SK-N-SH (cell line): ENCODE data around the gene IKBKE.

Experiments used
- ELF1 ChIP-seq: IDR thresholded peaks from 2 replicates; pipeline ENCODE4 v1.4.0; 2012
- EP300 ChIP-seq, 2 experiments: IDR thresholded peaks; 2 replicates each; pipeline versions ENCODE4 v1.4.0 to v1.6.1; 2012; ENCODE audit warnings: borderline replicate concordance in 1 of 2, low read depth in 1 of 2, low read length in 1 of 2
- EZH2phosphoT487 ChIP-seq: fragments of 200-600 bp; sonication (generic); IDR thresholded peaks from 2 replicates; pipeline ENCODE4 v1.6.1; 2017; ENCODE audit warnings: low read depth, mixed run types, mild to moderate bottlenecking, antibody characterized with exemption, moderate library complexity, borderline replicate concordance
- JUND ChIP-seq: IDR thresholded peaks from 2 replicates; pipeline ENCODE4 v1.4.0; 2012
- RAD21 ChIP-seq: IDR thresholded peaks from 2 replicates; pipeline ENCODE4 v1.6.1; 2012; ENCODE audit warnings: mild to moderate bottlenecking, low read length
- REST ChIP-seq: IDR thresholded peaks from 2 replicates; pipeline ENCODE4 v1.6.1; 2012; ENCODE audit warnings: mild to moderate bottlenecking, low read depth, low read length, moderate library complexity
- RXRA ChIP-seq: IDR thresholded peaks from 2 replicates; pipeline ENCODE4 v1.4.0; 2012; ENCODE audit warnings: low read depth, mild to moderate bottlenecking, borderline replicate concordance
- SMC3 ChIP-seq: IDR thresholded peaks from 2 replicates; pipeline ENCODE4 v1.6.1; 2012; ENCODE audit warnings: low read depth, low read length, improper control_type of control experiment
- TAF1 ChIP-seq: IDR thresholded peaks from 2 replicates; pipeline ENCODE4 v1.6.1; 2012; ENCODE audit warnings: low read depth, mild to moderate bottlenecking, low read length, moderate library complexity, borderline replicate concordance
- TEAD4 ChIP-seq: IDR thresholded peaks from 2 replicates; pipeline ENCODE4 v1.4.0; 2012; ENCODE audit warnings: mild to moderate bottlenecking, borderline replicate concordance; ENCODE audit not compliant: insufficient read depth
- USF1 ChIP-seq: IDR thresholded peaks from 2 replicates; pipeline ENCODE4 v1.4.0; 2012; ENCODE audit warnings: low read depth, borderline replicate concordance
- ZBTB33 ChIP-seq: IDR thresholded peaks from 2 replicates; pipeline ENCODE4 v1.4.0; 2012; ENCODE audit warnings: low read depth, borderline replicate concordance
- TF ChIP-seq, protein P1 (sequence below): fragments of 200-600 bp; sonication (generic); IDR thresholded peaks from 2 replicates; pipeline ENCODE4 v1.6.1; 2017; ENCODE audit warnings: antibody characterized with exemption, mild to moderate bottlenecking, moderate library complexity

DNA sequence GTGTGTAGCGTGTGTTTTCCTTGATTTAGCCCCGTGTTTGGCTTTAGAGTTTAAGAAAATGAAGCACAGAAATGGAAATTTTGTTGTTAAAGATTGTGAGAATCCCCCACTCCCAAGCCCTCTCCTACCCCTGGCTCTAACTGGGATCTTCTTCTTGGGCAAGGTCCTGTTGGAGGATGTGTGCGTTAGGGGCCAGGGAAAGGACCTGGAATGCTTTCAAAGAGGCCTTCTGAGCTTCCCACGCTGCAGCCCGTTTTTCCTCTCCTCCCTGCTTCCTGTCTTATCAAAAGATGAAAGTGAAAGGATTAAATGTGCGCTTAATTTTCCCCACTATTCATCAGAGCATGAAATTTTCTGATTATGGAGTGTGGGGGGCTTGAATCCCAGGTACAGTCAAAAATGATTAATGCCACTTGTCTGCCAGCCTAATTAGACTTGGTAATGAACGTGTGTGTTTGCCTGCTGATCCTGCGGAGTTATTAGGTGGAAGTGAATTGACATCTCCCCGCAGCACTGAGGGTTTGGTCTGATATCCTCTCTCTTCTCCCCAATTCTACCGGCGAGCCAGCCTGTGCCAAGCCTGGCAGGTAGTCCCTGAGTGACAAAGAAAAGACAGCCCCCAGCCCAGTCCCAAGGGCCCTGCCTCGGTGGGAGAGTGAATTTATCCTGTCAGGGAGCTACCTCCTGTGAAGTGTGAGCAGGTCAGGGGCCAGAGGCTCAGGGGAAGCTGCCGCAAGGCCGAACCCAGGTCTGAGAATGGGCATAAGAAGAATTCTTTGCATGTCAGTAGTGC, 42.0 kb downstream of the IKBKE start:
- TF ChIP-seq, protein P1, sequence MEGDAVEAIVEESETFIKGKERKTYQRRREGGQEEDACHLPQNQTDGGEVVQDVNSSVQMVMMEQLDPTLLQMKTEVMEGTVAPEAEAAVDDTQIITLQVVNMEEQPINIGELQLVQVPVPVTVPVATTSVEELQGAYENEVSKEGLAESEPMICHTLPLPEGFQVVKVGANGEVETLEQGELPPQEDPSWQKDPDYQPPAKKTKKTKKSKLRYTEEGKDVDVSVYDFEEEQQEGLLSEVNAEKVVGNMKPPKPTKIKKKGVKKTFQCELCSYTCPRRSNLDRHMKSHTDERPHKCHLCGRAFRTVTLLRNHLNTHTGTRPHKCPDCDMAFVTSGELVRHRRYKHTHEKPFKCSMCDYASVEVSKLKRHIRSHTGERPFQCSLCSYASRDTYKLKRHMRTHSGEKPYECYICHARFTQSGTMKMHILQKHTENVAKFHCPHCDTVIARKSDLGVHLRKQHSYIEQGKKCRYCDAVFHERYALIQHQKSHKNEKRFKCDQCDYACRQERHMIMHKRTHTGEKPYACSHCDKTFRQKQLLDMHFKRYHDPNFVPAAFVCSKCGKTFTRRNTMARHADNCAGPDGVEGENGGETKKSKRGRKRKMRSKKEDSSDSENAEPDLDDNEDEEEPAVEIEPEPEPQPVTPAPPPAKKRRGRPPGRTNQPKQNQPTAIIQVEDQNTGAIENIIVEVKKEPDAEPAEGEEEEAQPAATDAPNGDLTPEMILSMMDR: no peak
- TF ChIP-seq REST (no peak), USF1 (no peak), TEAD4 (no peak), JUND (no peak), SMC3 (no peak), ZBTB33 (no peak), ELF1 (no peak), EZH2phosphoT487 (no peak), EP300 (IDR thresholded peaks at IDR 0.05; ENCODE audit: borderline replicate concordance in 1 of 2, low read depth in 1 of 2, low read length in 1 of 2) (no peak), TAF1 (no peak), RAD21 (no peak), RXRA (no peak)
